ENCODE data around the gene LKAAEAR1.

LKAAEAR1 gene

GRCh38 chr20:64110411-64111068 lies 26.3 kb upstream of the LKAAEAR1 start:
- DNase-seq: no peak

- DNase-seq: no peak
Observed at GRCh38 chr20:64109831-64110391, 25.7 kb upstream of the LKAAEAR1 start.

- no peak for DNase-seq
Observed at GRCh38 chr20:64108731-64109681, 24.8 kb upstream of the LKAAEAR1 start.

- DNase-seq: no peak
Observed at GRCh38 chr20:64107736-64108457, 23.7 kb upstream of the LKAAEAR1 start.

GRCh38 chr20:64106981-64107735 lies 23.0 kb upstream of the LKAAEAR1 start, which contains the start of gene NPBWR2:
TSS of gene NPBWR2 (minus strand) at chr20:64107565. CDS start at chr20:64106831, 734 bp downstream.
- no peak for DNase-seq

GRCh38 chr20:64106435-64106961 lies 22.3 kb upstream of the LKAAEAR1 start:
- DNase-seq: no peak

- DNase-seq: no peak
Observed at GRCh38 chr20:64105846-64106434, 21.7 kb upstream of the LKAAEAR1 start.

- no peak for DNase-seq
Observed at GRCh38 chr20:64104667-64105451, 20.7 kb upstream of the LKAAEAR1 start.

- DNase-seq: no peak
Observed at GRCh38 chr20:64103871-64104666, 19.9 kb upstream of the LKAAEAR1 start.

- DNase-seq: no peak
Observed at GRCh38 chr20:64102647-64103354, 18.6 kb upstream of the LKAAEAR1 start.

GRCh38 chr20:64101731-64102621 lies 17.8 kb upstream of the LKAAEAR1 start:
- no peak for DNase-seq

- DNase-seq: no peak
Observed at GRCh38 chr20:64100946-64101688, 16.9 kb upstream of the LKAAEAR1 start.

GRCh38 chr20:64100566-64100888 lies 16.3 kb upstream of the LKAAEAR1 start:
- no peak for DNase-seq

- no peak for DNase-seq
Observed at GRCh38 chr20:64099880-64100565, 15.8 kb upstream of the LKAAEAR1 start.

- DNase-seq: peak; percentile 44
Observed at GRCh38 chr20:64099086-64099786, 15.0 kb upstream of the LKAAEAR1 start.

GRCh38 chr20:64098471-64099013 lies 14.3 kb upstream of the LKAAEAR1 start:
- DNase-seq: no peak
